Measurements from ENCODE around the gene ZMYND10. TPM values are rescaled to one million over a fixed set of nuclear protein-coding genes. Genes with fewer than 3 reads are reported as not detected.

Gene ZMYND10
- total RNA-seq, 4 donors from 2014 or later: 0.28 to 2.1 (median 0.64) TPM

- ATAC-seq (ENCODE audit: low FRiP score) (no peak), DNase-seq (ENCODE audit: low spot score) (no peak)
- TF ChIP-seq, protein P1, sequence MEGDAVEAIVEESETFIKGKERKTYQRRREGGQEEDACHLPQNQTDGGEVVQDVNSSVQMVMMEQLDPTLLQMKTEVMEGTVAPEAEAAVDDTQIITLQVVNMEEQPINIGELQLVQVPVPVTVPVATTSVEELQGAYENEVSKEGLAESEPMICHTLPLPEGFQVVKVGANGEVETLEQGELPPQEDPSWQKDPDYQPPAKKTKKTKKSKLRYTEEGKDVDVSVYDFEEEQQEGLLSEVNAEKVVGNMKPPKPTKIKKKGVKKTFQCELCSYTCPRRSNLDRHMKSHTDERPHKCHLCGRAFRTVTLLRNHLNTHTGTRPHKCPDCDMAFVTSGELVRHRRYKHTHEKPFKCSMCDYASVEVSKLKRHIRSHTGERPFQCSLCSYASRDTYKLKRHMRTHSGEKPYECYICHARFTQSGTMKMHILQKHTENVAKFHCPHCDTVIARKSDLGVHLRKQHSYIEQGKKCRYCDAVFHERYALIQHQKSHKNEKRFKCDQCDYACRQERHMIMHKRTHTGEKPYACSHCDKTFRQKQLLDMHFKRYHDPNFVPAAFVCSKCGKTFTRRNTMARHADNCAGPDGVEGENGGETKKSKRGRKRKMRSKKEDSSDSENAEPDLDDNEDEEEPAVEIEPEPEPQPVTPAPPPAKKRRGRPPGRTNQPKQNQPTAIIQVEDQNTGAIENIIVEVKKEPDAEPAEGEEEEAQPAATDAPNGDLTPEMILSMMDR (IDR thresholded peaks at IDR 0.05): no peak
Measured at GRCh38 chr3:50370594-50370993, 25.1 kb upstream of the ZMYND10 start.

DNA sequence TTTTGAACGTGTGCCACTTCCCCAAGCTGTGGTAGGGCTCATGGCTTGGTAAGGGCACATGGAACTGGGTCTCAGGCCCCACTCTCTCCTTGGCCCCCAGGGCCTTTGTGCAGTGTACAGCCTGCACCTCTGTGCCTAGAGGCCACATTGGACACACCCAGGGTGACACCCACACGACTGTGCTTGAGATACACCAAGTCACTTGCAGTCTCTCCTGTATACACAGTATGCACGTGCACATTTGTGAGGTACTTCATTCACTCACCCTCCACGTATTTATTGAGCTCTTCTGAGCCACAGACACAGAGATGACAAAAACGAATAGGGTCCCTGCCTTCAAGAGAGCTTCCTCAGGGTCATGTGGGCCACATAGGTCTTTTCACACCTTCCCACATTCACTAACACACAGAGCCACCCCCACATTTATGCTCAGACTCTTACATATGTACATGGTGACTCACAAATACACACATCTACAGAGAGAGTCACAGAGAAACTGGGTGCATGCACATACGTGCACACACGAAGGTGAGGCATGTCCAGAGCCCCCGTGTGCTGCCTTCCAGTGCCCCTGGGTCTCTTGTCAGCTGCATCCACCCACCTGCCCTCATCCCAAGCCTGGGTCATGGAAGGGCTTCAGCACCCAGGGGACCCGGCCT lies 23.6 kb upstream of the ZMYND10 start:
- ATAC-seq (ENCODE audit: low FRiP score): no peak
- TF ChIP-seq, protein P1 (IDR thresholded peaks at IDR 0.05): no peak
- DNase-seq (ENCODE audit: low spot score): no peak

DNA sequence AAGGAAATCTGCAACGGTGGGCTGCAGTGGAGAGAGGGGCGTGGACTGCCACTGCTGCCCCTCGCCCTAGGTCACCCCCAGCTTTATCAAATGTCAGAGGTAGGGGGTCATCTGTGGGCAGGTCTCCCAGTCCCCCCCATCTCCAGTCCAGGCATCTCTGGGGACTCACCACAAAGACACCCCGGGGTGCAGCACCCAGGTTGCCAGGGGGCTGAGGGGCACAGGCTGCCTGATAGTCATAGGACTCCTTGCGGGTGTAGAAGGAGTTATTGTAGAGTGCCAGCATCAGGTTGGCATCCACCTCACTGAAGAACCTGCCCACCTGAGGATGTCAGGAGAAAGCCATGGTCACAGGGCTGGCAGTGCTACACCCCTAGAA lies 20.3 kb upstream of the ZMYND10 start:
- TF ChIP-seq, protein P1 (IDR thresholded peaks at IDR 0.05): no peak
- ATAC-seq (ENCODE audit: low FRiP score) (no peak), DNase-seq (ENCODE audit: low spot score) (no peak)

GRCh38 chr3:50365080-50365841 lies 19.7 kb upstream of the ZMYND10 start:
- DNase-seq (ENCODE audit: low spot score) (peak; percentile 65), ATAC-seq (ENCODE audit: low FRiP score) (peak; percentile 86)
- TF ChIP-seq, protein P1 (IDR thresholded peaks at IDR 0.05): no peak

DNA sequence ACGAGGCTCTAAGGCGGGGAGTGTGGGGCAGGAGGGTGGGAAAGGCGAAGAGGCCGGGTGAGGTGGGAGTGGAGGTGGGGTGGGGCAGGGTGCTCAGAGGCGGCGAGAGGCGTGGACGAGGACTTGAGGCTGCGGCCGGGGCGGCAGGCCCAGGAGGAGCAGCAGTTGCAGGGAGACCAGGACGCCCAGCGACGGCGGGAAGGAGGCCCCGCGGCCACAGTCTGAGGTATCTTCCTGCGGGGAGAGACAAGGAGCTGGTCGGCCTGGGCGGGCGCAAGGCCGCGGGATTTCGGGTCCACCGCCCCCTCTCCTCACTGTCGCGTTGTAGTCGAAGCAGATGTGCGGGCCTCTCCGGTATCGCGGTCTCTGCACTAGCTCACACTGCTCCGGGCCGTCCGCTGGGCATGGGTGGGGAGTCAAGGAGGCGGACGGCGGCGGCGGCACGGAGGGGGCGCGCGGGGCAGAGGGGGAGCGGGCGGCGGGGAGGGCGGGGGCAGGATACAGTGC lies 19.1 kb upstream of the ZMYND10 start:
- TF ChIP-seq, protein P1 (IDR thresholded peaks at IDR 0.05): no peak
- DNase-seq (ENCODE audit: low spot score) (no peak), ATAC-seq (ENCODE audit: low FRiP score) (peak; percentile 50)

DNA sequence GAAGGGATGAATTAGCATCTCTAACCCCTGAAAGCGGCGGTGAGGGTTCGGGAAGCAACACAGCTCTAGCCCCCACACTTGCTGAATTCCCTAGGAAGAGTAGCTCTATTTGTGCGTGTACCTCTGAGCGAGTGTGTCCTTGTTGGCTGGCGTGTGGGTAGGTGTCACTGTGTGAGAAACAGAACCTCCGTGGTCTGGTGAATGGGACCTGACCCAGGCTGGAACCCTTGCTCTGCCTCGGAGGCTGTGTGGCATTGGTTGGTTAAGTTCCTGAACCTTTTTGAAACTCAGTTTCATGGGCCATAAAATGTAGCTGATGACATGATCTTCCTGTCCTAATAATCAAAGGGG lies 14.2 kb upstream of the ZMYND10 start:
- TF ChIP-seq, protein P1 (IDR thresholded peaks at IDR 0.05): no peak
- ATAC-seq (ENCODE audit: low FRiP score): no peak
- no peak for DNase-seq (ENCODE audit: low spot score)

All from omental fat pad (tissue), 4 donors.